Fibroblast of villous mesenchyme (primary cell): ENCODE data around the gene MS4A14. TPM values are rescaled to one million over a fixed set of nuclear protein-coding genes. Genes with fewer than 3 reads are reported as not detected.

Experiments
- DNase-seq: peaks from one replicate; pipeline ENCODE4 v3.0.0-alpha.2; 2010; ENCODE audit warnings: low read depth
- H3K4me3 ChIP-seq: 2 replicates; pipeline ENCODE4 v1.5.1; 2011; ENCODE audit warnings: low read depth, mild to moderate bottlenecking, low read length
- CTCF ChIP-seq: IDR thresholded peaks from 2 replicates; pipeline ENCODE4 v1.5.1; 2012; ENCODE audit warnings: low read depth, mild to moderate bottlenecking, low read length; ENCODE audit not compliant: insufficient read depth
- total RNA-seq: library from RNA; depleted of rRNA; stranded (reverse); fragments of >200 nt; gene quantifications from 2 replicates; pipeline ENCODE4 v1.2.3, GENCODE V29; 2012

Gene MS4A14
- total RNA-seq, 1 donor, result not detected

- no peak overlapping the region for H3K4me3 ChIP-seq
- no peak for TF ChIP-seq CTCF
- DNase-seq, result no peak
Measured at GRCh38 chr11:60420015-60420414, 23.8 kb downstream of the MS4A14 start.

DNA sequence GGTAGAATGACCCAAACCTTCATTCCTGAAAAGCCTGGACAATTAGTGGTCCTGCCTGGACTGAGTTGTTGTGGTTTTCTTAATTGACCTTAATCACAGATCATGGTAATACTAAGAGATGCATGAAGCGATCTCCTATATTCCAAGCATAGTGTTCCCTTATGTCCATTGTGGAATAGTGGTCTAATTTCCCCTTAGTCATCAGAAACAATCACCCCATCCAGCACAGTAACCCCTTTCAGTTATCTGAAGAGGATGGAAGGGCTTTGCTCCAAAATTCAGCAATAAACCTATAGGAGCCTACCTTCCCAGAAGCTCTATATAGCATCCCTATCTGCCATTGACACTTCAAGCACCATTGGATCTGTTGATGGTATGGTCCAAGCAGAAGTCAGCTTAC lies 26.4 kb downstream of the MS4A14 start:
- no peak for TF ChIP-seq CTCF
- no peak overlapping the region for H3K4me3 ChIP-seq
- DNase-seq, result no peak

- H3K4me3 ChIP-seq, result no peak overlapping the region
- TF ChIP-seq CTCF, result no peak
- DNase-seq, result no peak
Measured at GRCh38 chr11:60428517-60428916, 32.3 kb downstream of the MS4A14 start.

GRCh38 chr11:60429272-60429671 lies 33.0 kb downstream of the MS4A14 start, which contains the start of gene MS4A5:
TSS of gene MS4A5 (plus strand) at chr11:60429572. CDS start at chr11:60429675, 103 bp downstream.
- DNase-seq, result no peak
- no peak for TF ChIP-seq CTCF
- H3K4me3 ChIP-seq, result no peak within 1 kb of the TSS

DNA sequence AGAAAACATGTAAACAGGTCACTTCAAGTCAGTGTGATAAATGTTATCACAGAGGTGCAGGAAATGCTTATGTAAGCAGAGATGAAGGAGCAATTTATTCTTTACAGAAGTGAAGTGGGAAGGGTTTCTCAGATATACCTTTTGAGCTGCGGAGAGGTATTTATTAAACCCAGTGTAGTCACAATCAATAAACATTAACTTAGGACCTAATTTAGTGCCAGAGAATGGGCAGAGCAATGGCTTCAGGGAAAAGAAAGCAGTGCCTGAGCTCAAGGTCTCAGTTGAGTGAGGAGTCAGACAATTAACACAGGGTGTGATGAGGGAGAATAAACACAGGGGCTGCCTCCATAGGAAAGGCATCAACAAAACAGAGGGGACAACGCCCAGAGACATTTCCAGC lies 35.0 kb downstream of the MS4A14 start:
- TF ChIP-seq CTCF, result no peak
- H3K4me3 ChIP-seq, result no peak overlapping the region
- no peak for DNase-seq

GRCh38 chr11:60433401-60433800 lies 37.1 kb downstream of the MS4A14 start:
- no peak for DNase-seq
- H3K4me3 ChIP-seq, result no peak overlapping the region
- no peak for TF ChIP-seq CTCF

GRCh38 chr11:60447070-60447469 lies 50.8 kb downstream of the MS4A14 start:
- no peak for DNase-seq
- TF ChIP-seq CTCF, result no peak
- H3K4me3 ChIP-seq, result no peak overlapping the region
